Measurements from ENCODE around the gene TRPC6.
"Not testable (repeated sequence)": the region's sequence is repeated elsewhere in the genome, so short reads cannot be mapped to it uniquely, and the experiment has no call there.

TRPC6 gene

GRCh38 chr11:101456812-101457211, 127.0 kb downstream of the TRPC6 start:
- in situ Hi-C loops (cut with MboI; ENCODE audit: low sequenced_read_pairs), result no loop called here

DNA sequence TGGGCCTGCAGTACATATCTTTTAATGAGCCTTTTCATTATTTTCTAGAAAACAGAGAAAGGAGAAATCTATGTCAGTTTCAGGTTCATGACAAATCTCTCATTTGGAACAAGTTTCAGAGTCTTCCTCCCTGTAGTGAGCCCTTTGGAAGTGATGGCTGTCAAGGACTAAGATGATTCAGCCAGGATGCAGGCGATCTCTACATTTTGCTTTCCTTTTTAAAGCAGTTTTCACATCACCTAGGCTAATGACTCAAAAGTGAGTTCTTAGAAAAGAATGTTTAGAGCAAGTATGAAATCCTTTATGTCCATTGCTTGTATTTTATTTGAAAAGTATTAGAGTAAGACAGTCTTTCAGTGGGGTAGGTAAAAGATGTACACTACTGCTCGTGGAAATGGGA, 130.1 kb downstream of the TRPC6 start:
- in situ Hi-C loops (cut with MboI; ENCODE audit: low sequenced_read_pairs), result no loop called here

DNA sequence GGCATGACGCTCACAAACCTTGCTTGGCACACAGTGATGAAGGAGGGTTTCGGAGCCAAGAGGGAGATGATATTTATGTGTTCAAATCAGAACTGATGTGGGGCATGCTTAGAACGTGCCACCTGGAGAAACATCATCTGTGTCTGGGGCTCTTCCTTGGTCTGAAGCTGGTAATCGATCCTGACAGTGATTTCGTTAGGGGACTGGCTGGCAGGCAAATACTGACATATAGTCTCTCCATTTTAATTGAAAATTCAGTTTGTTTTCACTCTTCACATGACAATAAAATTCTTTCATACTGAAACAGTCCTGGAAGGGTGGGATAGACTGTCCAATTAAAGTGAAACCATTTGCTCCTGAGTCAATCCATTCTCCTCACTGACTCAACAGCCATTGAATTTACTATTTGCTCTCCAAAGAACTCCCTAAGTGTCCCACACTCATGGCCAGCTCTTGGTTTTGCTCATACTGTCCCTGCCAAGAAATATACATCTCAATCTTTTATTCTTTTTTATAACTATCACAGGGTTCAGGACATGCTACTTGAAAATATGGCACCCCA, 134.8 kb downstream of the TRPC6 start:
- in situ Hi-C loops (cut with MboI; ENCODE audit: low sequenced_read_pairs), result no loop called here

- in situ Hi-C loops (cut with MboI; ENCODE audit: low sequenced_read_pairs), result no loop called here
Measured at GRCh38 chr11:101446726-101447125, 137.1 kb downstream of the TRPC6 start.

DNA sequence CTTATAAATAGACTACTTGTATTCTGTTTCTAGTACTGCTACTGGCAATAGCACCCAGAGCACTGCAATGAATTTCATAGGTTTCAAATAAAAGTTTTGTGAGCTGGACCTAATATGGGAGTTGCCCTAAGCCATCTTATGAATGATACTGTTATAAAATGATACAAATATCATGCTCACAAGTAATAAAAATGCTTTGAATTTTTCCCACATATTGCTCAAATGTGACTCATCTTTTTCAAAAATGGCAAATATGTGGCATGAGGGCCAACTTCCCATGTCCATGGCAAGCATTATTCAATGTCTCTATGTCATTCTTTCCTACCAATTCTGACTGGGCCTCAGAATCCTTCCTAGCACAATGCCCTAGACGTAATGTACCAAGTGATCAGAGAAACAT, 137.6 kb downstream of the TRPC6 start:
- in situ Hi-C loops (cut with MboI; ENCODE audit: low sequenced_read_pairs), result no loop called here

DNA sequence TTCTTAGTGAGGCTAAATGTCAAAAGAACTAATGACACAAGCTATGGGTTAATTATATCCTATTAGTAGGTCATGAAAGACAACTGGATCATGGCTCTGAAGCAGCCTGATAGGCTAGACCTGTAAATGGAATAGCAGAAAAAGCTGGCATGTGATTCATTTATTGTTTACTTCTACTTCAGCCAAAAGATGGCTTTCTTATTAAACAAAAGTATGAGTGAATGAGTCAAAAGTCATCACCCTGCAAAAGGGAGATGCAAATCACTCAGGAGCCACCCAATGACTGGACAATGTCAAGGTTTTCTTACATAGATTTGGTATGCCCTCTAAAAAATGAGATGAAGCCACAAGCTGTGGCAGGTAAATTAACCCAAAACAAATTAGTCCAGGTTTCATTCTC, 138.0 kb downstream of the TRPC6 start:
- in situ Hi-C loops (cut with MboI; ENCODE audit: low sequenced_read_pairs), result no loop called here

DNA sequence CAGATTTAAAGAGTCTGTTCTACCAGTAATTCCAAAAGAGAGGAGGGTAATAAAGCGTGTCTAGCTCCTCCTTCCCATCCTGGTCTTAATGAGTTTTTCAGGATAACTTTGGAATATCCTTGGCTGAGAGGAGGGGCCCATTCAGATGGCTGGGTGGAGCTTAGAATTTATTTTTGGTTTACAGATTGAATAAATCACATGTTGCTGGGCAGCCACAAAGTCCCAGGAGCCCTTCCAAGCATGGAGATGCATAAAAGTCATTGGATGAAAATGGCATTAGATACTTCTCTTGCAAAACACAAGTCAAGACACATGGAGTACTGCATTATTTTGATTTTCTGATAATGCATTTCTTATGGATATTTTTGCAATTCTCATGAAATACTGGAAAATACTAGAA, 139.0 kb downstream of the TRPC6 start:
- in situ Hi-C loops (cut with MboI; ENCODE audit: low sequenced_read_pairs), result no loop called here

- in situ Hi-C loops (cut with MboI; ENCODE audit: low sequenced_read_pairs), result no loop called here
Measured at GRCh38 chr11:101444164-101444563, 139.6 kb downstream of the TRPC6 start.

- in situ Hi-C loops (cut with MboI; ENCODE audit: low sequenced_read_pairs), result no loop called here
Measured at GRCh38 chr11:101442936-101443521, 140.8 kb downstream of the TRPC6 start.

- in situ Hi-C loops (cut with MboI; ENCODE audit: low sequenced_read_pairs), result no loop called here
Measured at GRCh38 chr11:101442171-101442570, 141.6 kb downstream of the TRPC6 start.

GRCh38 chr11:101441747-101442146, 142.1 kb downstream of the TRPC6 start:
- in situ Hi-C loops (cut with MboI; ENCODE audit: low sequenced_read_pairs), result no loop called here

DNA sequence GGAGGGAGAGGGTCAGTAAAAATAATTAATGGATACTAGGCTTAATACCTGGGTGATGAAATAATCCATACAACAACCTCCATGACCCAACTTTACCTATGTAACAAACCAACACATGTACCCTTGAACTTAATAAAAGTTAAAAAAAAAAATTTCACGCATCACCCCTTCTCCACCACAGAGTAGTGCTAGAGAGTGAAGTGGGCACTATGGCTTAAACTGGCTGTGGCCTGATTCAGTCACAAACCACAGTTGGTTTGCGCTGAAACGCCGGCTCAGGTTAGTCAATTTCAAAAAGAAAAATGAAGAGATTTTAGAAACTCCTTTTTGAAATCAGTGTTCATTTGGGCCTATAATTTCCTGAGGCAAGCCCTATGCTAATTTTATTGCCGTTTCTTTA, 144.3 kb downstream of the TRPC6 start:
- in situ Hi-C loops (cut with MboI; ENCODE audit: low sequenced_read_pairs), result no loop called here

GRCh38 chr11:101438708-101439107, 145.1 kb downstream of the TRPC6 start:
- in situ Hi-C loops (cut with MboI; ENCODE audit: low sequenced_read_pairs), result not testable (repeated sequence)

DNA sequence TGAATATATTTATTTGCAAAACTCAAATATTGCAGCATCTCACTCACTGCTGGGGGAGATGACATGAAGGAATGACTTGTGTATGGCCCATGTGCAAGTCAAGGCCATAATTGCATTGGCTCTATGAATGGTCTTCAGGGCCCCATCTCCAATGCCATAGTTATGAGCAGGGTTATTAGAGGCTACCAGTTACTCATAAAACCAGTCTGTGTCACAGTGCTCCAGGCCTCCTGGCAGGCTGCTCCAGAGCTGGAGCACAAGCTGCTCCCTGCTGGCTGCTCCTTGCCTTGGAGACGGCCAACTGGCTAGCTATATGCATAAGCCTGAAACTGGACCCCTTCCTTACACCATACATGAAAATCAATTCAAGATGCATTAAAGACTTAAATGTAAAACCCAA, 145.7 kb downstream of the TRPC6 start:
- in situ Hi-C loops (cut with MboI; ENCODE audit: low sequenced_read_pairs), result no loop called here

DNA sequence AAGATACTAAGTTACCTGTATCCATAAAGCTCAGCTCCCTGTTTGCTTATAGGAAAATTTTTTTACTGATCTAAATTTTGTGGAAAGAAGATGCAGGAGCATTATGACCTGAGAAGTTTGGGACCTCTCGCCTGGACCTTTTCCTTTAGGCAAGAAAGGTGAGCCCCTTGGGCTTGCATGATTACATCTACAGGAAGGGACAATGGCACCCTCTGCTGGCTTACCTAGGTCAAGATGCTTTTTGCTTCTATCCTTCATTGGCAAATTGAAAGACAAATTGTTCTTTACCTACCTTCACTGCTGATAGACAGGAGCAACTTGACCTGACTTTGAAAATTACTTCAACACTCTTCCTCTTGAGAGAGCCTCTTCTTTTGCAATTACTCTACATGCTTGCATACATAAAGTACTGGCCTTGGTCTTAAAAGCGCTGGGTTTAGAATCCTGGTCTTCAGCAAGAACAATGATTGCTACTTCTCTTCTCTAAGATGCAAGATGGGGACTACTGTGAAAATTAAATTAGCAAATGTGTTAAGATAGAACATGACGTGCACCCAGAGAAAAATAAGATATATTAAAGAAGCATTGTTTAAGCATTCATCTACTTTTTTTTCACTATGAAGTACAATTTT, 147.2 kb downstream of the TRPC6 start:
- in situ Hi-C loops (cut with MboI; ENCODE audit: low sequenced_read_pairs), result no loop called here

DNA sequence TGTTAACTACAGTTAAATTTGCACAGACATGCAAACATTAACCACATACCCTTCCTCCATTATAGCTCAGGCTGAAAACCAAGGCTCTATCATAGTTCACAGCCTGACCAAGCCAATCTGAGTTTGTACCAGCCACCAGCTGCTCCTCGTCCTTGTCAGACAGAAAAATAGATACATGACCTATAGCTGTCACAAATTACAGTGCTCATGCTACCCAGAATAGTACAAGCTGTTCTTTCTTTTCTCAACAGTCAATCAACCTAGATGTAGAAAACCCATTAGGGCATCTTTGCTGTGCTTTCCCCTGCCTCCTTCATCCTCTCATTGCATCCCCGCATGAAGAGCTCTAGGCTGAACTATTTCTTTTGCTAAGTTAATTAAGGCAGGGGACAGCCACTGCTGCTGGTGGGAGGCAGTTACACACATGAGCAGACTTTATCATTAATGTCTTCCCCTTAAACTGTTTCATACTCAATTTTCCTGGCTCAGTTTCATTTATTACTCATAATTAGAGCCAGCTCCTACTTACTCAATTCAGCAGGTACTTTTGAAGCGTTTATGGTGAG, 148.3 kb downstream of the TRPC6 start:
- in situ Hi-C loops (cut with MboI; ENCODE audit: low sequenced_read_pairs), result no loop called here

GRCh38 chr11:101434026-101434643, 149.7 kb downstream of the TRPC6 start:
- in situ Hi-C loops (cut with MboI; ENCODE audit: low sequenced_read_pairs), result no loop called here

DNA sequence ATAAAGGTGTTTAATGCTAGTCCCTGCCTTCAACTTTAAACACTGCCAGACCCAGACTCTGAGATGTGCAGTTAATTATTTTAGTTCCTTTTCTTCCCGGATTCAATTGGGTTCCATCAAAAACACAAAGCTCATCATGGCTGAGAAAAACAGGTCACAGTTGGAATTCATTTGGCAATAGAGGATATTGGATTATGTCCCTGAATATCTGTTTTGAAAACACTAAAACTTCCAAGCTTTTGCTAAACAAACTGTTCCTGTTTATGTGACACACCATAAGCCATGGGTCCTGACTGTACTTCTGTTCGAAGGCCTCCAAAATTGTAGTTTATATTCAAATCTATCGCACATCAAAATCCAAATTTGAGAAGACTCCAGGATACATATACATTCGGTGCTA, 150.7 kb downstream of the TRPC6 start:
- in situ Hi-C loops (cut with MboI; ENCODE audit: low sequenced_read_pairs), result no loop called here

- in situ Hi-C loops (cut with MboI; ENCODE audit: low sequenced_read_pairs), result no loop called here
Measured at GRCh38 chr11:101429703-101430540, 153.9 kb downstream of the TRPC6 start.

DNA sequence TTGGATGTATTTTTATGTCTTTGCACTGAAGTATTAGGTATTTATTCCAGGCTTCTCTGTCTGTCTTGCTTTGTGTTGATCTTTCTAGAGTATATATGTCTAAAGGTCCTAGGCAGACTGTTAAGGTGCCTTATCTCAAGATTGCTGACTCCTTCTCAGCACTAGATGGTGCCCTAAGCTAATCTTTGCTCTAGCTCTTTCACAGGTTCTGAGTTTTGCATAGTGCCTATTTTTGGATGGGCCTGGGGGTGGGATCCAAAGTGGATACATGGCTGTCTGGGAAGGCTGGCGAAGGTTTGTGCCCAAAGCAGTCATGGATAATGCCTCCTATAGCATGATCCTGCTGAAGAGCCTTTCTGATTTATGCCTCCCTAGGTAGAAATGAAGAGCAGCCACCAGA, 154.9 kb downstream of the TRPC6 start:
- in situ Hi-C loops (cut with MboI; ENCODE audit: low sequenced_read_pairs), result no loop called here

DNA sequence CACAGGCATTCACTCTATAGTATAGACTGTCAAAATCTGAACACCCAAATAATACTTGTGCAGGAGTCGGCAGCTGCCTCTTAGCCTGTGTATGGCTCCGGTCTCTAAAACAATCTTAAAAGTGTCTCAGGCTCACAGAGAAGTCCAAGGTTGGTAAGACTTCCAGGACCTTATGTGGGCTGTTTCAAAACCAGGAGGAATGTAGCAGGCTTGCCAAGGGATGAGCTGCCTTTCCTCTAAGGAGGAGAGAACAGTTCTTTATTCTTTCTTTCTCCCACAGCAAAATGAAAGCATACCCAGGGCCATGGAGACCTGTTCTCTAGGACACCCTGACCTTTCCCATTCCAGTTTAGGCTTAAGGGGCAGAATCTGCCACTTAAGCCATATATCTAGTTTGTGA, 176.5 kb downstream of the TRPC6 start:
- in situ Hi-C loops (cut with MboI; ENCODE audit: low sequenced_read_pairs), result no loop called here
